GM18907 (cell line): ENCODE results near the gene IPO13.

Experiments
- ATAC-seq: cut with Tn5 transposase; IDR thresholded peaks from one replicate; pipeline ENCODE4 v1.9.1; 2021; ENCODE audit warnings: mild to moderate bottlenecking, moderate library complexity; ENCODE audit not compliant: unreplicated experiment

IPO13 gene

GRCh38 chr1:43970911-43971310, 24.2 kb downstream of the IPO13 start:
- ATAC-seq: no peak

- ATAC-seq: no peak
Observed at GRCh38 chr1:43971336-43971980, 24.7 kb downstream of the IPO13 start.

DNA sequence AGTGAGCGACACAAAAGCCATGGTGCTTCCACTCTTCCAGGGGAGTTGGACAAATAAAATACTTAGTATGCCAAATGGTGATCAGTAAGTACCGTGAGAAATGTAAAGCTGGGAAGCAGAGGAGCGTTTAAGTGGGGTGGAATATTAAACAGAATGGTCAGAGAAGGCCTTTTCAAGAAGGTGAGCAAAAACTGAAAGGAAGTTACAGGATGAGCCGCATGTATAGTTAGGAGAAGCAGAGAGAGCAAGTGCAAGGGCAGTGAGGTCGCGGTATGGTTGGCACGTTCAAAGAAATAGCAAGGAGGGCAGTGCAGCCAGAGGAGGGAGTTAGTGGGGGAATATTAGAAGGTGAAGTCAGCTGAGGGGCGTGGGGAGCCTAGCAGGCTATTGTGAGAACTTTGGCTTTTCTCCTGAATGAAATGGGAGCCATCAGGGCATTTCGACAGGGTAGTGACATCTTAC, 27.3 kb downstream of the IPO13 start:
- ATAC-seq: no peak

- peak; percentile 70 for ATAC-seq
Observed at GRCh38 chr1:43974443-43975248, 27.9 kb downstream of the IPO13 start, which contains the start of gene ATP6V0B. TSS of gene ATP6V0B (plus strand) at chr1:43974960. CDS start at chr1:43975041, 81 bp downstream.

GRCh38 chr1:43975249-43975961, 28.7 kb downstream of the IPO13 start:
- ATAC-seq: no peak

GRCh38 chr1:43976045-43976444, 29.3 kb downstream of the IPO13 start:
- no peak for ATAC-seq

DNA sequence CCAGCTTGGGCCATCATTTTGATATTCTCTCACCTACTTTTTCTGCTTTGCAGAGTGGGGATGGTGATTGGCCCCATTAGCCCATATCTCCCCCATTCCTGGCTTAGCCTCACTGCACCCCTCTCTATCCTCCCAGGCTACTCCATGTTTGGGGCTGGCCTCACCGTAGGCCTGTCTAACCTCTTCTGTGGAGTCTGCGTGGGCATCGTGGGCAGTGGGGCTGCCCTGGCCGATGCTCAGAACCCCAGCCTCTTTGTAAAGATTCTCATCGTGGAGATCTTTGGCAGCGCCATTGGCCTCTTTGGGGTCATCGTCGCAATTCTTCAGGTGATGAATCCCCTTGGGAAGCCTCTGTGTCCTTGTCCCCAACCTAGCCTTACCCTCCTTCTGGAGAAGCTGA, 30.1 kb downstream of the IPO13 start:
- no peak for ATAC-seq

GRCh38 chr1:43977376-43978263, 30.9 kb downstream of the IPO13 start:
- no peak for ATAC-seq

DNA sequence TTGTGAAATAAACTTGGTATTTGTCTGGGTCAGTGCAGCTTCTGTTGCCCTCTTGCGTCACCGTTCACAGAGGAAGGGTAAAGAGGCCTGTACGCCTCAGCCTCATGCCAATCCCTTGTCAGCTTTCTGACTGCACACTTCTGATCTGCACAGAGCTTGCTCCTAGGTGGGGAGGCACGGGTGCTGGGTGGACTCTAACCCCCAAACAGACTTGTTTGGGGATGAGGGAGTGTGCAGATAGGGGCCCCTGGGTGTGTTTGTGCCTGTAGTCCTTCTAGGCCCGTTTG, 31.5 kb downstream of the IPO13 start:
- no peak for ATAC-seq

- ATAC-seq: no peak
Observed at GRCh38 chr1:43978551-43979260, 32.0 kb downstream of the IPO13 start, which contains the start of gene B4GALT2. TSS of gene B4GALT2 (plus strand) at chr1:43979210. CDS start at chr1:43981161, 1,951 bp downstream.

DNA sequence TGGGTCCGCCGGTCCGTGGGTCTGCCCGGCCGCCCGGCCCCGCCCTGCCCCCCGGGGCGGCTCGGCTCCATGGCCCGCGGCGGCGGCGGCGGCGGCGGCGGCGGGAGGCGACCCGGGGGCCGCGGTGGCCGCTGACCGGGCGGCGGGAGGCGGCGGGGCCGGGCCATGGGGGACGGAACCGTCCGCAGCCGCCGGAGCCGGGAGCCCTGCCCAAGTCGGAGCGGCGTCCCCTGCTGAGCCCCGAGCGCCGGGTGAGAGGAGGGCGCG, 32.4 kb downstream of the IPO13 start:
- no peak for ATAC-seq

DNA sequence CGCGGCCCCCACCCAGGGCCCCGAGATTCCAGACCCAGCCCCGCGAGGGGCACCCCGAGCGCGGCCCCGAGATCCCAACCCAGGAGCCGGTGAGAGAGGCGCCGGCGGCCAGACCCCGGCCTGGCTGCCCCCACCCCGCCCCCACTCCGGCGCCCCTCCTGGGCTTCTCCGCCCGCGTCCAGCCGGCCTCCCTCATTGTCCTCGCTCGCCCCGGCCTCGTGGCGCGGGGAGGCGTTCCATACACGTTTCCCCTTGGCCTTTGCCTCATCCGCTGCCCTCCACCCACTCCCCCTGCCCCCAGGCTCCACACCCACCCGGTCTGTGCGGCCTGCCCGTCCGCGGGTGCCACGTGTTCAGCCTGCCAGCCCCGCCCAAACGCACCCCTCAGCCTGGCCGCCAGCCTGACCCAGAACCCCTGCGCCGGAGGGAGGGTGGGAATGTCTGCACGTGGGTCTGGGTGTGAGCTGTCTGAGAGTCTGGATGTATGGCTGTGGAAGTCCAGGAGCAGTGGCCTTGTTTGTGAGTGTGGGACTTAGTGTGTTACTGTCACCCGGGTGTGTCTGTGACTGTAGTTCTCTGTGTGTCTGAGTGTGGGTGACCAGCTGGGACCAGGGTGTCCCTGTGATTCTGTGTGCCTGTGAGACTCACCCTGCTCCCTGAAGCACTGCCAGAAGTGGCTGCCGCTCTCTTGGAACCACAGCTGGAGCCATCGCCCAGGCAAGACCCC, 32.9 kb downstream of the IPO13 start:
- no peak for ATAC-seq

GRCh38 chr1:43980255-43981134, 33.7 kb downstream of the IPO13 start:
- no peak for ATAC-seq

- ATAC-seq: no peak
Observed at GRCh38 chr1:43981135-43981491, 34.4 kb downstream of the IPO13 start.

DNA sequence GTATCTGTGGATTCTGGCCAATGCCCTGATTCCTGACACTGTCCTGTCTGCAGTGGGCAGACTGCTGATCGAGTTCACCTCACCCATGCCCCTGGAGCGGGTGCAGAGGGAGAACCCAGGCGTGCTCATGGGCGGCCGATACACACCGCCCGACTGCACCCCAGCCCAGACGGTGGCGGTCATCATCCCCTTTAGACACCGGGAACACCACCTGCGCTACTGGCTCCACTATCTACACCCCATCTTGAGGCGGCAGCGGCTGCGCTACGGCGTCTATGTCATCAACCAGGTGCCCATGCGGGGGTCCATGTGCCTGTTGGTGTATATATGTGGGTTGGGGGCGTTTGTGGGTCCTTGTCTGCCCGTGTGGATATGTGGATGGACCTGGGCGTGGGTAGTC, 34.9 kb downstream of the IPO13 start:
- no peak for ATAC-seq

DNA sequence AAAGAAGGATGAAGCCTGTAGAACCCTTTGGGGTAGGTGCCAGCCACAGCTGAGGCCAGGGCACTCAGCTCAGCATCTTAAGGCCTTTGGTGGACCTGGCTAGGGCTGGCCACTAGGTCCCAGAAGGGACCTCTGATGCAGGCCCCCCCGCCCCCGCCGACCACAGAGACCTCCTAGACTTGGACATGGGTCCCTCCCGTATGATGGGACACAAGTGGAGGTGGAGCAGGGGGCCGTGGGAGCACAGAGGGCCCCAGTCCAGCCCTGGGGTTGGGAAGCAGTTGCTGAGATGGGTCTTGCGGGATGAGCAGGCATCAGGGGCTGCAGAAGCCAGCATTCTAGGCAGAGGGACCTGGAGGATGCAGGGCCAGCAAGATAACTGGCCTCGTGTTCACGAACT, 35.5 kb downstream of the IPO13 start:
- no peak for ATAC-seq

DNA sequence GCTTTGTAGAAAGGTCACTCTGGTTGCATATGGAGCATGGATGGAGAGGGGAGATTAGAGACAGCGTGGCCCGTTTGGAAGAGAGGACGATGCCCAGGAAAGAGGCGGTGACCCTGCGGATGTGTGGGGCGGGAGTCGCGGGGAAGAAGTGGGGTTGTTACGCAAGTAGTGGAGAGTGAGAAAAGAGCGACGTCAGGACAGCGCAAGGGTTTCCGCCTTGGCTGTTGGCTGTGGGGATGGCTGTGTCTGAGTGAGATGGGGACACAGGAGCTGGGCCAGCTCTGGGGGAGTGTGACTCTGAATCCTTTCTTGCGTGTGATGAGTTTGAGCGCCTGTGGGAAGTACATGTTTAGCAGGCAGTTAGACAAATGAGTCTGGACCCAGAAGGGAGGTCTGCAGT, 36.1 kb downstream of the IPO13 start:
- no peak for ATAC-seq

DNA sequence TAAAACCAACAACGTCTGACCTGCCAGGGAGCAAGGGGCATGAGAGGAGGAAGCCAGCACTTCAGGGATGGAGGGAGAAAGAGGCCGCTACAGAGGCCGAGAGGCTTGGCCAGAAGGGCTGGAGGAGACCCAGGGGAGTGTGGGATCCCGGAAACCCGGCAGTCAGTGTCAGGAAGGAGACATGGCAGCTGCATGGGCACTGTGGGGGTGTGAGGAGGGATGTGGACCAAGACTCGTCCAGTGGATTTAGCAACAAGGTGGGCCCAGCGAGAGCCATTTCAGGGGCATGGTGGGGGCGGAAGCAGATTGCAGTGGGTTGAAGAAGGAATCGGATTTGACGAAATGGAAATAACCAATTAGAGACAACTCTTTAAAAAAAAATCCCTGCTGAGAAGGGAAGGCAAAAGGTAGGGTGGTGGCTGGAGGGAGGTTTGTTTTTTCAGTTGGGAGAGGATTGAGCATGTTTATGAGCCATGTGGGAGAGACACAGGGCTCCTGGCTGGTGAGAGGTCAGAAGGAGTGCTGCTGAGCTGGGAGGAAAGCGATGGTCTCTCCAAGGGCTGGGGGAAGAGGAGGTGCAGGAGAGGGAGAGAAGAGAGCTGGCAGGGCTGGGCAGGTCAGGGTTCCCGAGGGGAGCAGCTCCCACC, 36.6 kb downstream of the IPO13 start:
- no peak for ATAC-seq
